Bronchial epithelial cell (primary cell): ENCODE data around the gene ADGRB2. TPM values are rescaled to one million over a fixed set of nuclear protein-coding genes. Genes with fewer than 3 reads are reported as not detected.

ENCODE experiments used
- DNase-seq: peaks from one replicate; pipeline ENCODE4 v3.0.0-alpha.2; 2010; ENCODE audit warnings: low read depth
- FAIRE-seq: peaks from 2 replicates; lab custom pipeline; 2011; peaks lifted over from hg19 to GRCh38; lab: Jason Lieb, UNC
- H3K27me3 ChIP-seq: 2 replicates; pipeline ENCODE4 v1.5.1; 2011; ENCODE audit warnings: low read length; ENCODE audit not compliant: control insufficient read depth, insufficient read depth
- H3K36me3 ChIP-seq: 2 replicates; pipeline ENCODE4 v1.5.1; 2011; ENCODE audit warnings: low read length; ENCODE audit not compliant: control insufficient read depth, insufficient read depth
- H3K4me3 ChIP-seq: 2 replicates; pipeline ENCODE4 v1.5.1; 2011; ENCODE audit warnings: mild to moderate bottlenecking, low read depth, low read length, control low read depth
- CTCF ChIP-seq: IDR thresholded peaks from 2 replicates; pipeline ENCODE4 v1.5.1; 2011; ENCODE audit warnings: mild to moderate bottlenecking, moderate library complexity, low read length, control low read depth, inconsistent platforms; ENCODE audit not compliant: insufficient read depth, severe bottlenecking
- total RNA-seq: library from RNA; depleted of rRNA; stranded (reverse); fragments of >200 nt; gene quantifications from 2 replicates; pipeline ENCODE4 v1.2.1, GENCODE V29; 2014

ADGRB2 gene
- total RNA-seq, 1 donor from 2014 or later: 0.53 TPM

- no peaks in the 10 kb centered on the region for H3K27me3 ChIP-seq
- H3K4me3 ChIP-seq: no peak overlapping the region
- H3K36me3 ChIP-seq: no peaks in the 10 kb centered on the region
- DNase-seq (no peak), FAIRE-seq (no peak)
- TF ChIP-seq CTCF: no peak
Measured at GRCh38 chr1:31735571-31735970, 28.6 kb downstream of the ADGRB2 start.

DNA sequence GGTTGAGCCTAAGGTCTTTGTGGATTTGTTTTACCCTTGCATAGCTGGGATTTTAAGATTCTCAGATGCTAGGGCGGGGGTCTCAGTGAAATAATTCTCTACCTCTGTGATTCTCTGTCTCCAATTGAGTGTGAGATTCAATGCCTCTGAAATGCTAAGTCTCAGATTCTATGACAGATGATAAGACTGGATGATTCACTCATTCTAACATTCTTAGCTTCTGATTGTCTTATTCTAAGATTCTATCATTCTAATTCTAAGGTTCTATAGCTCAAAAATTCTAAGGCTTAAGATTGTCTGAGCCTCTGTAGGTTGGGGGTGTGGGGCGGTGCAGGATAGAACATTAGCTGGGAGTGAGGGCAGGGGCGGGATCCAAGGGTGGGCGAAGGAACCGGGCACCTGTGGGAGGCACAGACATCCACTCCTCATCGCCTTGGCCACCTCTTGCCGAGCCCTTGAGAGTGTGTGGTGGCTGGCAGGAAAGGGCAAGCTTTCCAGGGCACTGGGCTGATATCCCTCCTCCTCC lies 29.5 kb downstream of the ADGRB2 start:
- Histone ChIP-seq H3K4me3 (no peak overlapping the region), H3K27me3 (no peaks in the 10 kb centered on the region), H3K36me3 (no peaks in the 10 kb centered on the region)
- FAIRE-seq: no peak
- no peak for DNase-seq
- TF ChIP-seq CTCF: no peak

DNA sequence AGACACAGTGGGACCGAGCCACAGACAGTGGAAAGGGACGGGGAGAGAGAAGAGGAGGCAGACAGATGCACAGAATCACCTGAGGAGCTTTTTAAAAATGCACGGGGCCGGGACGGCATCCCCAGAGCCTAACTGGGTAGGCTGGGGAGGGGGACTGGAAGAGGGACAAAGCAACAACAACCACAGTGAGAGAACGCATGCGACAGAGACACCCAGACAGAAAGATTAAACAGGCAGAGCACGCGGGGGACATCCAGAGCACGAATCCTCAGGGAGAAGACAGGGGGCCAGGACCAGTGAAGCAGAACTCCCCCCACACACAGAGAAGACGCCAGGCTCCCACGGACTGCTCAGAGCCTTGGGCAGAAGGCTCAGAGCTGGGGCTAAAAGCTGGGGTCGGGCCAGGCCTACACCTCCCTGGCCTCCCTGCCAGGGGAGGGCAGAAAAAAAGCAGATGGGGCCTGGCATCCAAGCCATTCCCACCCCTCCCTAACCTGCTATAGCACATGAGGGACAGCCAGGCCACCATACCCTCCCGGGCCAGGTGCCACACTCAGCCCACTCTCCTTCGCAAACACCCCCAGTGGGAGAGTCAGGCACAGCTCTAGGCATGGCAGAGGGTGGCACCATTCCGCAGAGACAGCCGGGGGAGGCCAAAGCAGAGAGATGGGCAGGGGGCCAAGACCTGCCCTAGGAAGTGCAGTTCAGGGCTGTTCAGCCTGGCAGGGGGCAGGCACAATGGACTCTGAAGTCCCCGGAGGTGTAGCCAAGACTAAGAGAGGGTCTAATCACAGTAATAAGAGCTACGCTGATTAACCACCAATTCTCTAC lies 30.5 kb downstream of the ADGRB2 start:
- TF ChIP-seq CTCF: no peak
- no peak for FAIRE-seq
- H3K36me3 ChIP-seq: no peaks in the 10 kb centered on the region
- no peaks in the 10 kb centered on the region for H3K27me3 ChIP-seq
- DNase-seq: no peak
- no peak overlapping the region for H3K4me3 ChIP-seq

GRCh38 chr1:31732751-31733289 lies 31.3 kb downstream of the ADGRB2 start:
- H3K36me3 ChIP-seq: no peaks in the 10 kb centered on the region
- no peak for DNase-seq
- no peak for FAIRE-seq
- H3K27me3 ChIP-seq: no peaks in the 10 kb centered on the region
- TF ChIP-seq CTCF: no peak
- H3K4me3 ChIP-seq: no peak overlapping the region

DNA sequence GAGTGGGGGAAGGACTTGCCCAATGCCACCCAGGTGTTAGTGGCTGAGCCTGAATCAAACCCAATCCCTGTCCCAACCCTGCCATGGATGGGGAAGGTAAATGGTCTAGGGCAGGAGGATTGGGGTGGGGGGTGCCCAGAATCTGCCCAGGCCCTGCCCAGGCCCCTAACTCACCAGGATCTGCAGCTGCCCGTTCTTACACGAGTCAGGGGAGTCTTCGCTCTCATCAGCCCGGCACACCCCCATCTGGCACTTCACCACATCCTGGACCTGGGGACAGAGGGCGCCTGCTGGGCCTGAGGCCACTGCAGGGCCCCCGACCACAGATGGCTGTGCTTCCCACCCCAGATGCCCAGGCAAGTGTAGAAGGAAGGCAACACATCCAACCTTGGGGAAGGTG lies 31.8 kb downstream of the ADGRB2 start:
- no peaks in the 10 kb centered on the region for H3K36me3 ChIP-seq
- no peaks in the 10 kb centered on the region for H3K27me3 ChIP-seq
- no peak overlapping the region for H3K4me3 ChIP-seq
- DNase-seq (no peak), FAIRE-seq (no peak)
- no peak for TF ChIP-seq CTCF
